GM19455 (cell line): ENCODE measurements around the gene KLK15.

Experiments
- ATAC-seq: cut with Tn5 transposase; IDR thresholded peaks from one replicate; pipeline ENCODE4 v1.9.1; 2021; ENCODE audit not compliant: unreplicated experiment

The KLK15 gene

GRCh38 chr19:50777261-50777660 is 56.1 kb downstream of the KLK15 start:
- ATAC-seq, result no peak

DNA sequence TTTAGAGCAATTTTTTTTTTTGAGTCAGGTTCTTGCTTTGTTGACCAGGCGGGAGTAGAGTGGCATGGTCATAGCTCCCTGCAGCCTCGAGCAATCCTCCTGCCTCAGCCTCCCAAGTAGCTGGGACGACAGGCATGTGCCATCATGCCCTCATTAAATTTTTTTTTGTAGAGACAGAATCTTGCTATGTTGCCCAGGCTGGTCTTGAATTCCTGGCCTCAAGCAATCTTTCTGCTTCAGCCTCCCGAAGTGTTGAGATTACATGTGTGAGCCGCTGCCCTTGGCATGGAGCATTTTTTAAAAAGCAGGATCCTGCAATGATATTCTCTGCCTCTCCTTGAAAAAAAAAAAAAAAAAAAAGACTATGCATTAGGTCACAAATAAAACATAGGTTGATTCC is 57.2 kb downstream of the KLK15 start:
- ATAC-seq, result no peak
